Activated CD8-positive, alpha-beta memory T cell treated with anti-CD3 and anti-CD28 coated beads, Interleukin-2, amount 50 U/mL, for 48 hours (primary cell): Measurements from ENCODE around the gene ZBTB40.

Source experiments
- DNase-seq: peaks from one replicate; pipeline ENCODE4 v3.0.0-alpha.2; 2020

Gene ZBTB40, protein sequence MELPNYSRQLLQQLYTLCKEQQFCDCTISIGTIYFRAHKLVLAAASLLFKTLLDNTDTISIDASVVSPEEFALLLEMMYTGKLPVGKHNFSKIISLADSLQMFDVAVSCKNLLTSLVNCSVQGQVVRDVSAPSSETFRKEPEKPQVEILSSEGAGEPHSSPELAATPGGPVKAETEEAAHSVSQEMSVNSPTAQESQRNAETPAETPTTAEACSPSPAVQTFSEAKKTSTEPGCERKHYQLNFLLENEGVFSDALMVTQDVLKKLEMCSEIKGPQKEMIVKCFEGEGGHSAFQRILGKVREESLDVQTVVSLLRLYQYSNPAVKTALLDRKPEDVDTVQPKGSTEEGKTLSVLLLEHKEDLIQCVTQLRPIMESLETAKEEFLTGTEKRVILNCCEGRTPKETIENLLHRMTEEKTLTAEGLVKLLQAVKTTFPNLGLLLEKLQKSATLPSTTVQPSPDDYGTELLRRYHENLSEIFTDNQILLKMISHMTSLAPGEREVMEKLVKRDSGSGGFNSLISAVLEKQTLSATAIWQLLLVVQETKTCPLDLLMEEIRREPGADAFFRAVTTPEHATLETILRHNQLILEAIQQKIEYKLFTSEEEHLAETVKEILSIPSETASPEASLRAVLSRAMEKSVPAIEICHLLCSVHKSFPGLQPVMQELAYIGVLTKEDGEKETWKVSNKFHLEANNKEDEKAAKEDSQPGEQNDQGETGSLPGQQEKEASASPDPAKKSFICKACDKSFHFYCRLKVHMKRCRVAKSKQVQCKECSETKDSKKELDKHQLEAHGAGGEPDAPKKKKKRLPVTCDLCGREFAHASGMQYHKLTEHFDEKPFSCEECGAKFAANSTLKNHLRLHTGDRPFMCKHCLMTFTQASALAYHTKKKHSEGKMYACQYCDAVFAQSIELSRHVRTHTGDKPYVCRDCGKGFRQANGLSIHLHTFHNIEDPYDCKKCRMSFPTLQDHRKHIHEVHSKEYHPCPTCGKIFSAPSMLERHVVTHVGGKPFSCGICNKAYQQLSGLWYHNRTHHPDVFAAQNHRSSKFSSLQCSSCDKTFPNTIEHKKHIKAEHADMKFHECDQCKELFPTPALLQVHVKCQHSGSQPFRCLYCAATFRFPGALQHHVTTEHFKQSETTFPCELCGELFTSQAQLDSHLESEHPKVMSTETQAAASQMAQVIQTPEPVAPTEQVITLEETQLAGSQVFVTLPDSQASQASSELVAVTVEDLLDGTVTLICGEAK

DNA sequence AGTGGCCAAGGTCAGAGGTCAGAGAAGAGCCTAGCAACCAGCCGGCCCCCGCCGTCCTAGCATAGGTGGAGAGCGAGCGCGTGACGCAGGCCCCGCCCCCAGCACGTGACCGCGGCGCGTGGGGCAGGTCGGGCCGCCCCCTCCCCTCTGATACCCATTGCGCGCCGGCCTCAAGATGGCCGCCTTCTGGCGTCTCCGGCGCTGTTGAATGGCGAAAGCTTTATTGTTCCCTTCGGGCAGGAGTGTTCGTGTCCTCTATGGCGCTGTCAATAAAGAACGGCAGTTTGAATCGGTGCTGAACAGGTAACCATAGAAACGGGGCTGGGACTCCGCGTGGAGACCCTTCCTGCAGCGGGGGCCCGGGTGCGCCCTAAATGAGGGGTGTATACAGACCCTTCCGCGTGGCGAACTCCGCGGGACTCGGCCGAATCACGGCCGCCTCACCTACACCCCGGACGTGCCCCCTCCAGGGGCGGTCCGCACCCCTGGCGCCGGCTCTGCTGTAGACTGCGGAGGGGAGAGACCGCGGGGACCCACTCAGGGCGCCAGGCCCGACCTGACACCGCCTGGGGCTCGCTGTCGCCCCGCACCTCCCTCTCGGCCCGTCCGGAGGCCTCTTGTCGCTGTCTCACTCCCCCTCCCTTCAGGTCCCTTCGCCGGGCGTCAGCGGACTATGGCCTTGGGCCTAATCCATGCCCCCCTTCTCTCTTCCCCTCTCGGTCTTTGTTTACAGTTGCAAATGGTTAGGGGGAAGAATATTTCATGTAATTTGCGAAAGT is at the start of gene ZBTB40:
TSS of gene ZBTB40 (plus strand) at position 150 of the 779 bp plus-strand sequence. CDS start 38,098 bp downstream, outside the sequence.
- DNase-seq: peak; percentile 96

- DNase-seq: no peak
These were observed 49.1 kb upstream of the ZBTB40 start for GRCh38 chr1:22402356-22403053.

DNA sequence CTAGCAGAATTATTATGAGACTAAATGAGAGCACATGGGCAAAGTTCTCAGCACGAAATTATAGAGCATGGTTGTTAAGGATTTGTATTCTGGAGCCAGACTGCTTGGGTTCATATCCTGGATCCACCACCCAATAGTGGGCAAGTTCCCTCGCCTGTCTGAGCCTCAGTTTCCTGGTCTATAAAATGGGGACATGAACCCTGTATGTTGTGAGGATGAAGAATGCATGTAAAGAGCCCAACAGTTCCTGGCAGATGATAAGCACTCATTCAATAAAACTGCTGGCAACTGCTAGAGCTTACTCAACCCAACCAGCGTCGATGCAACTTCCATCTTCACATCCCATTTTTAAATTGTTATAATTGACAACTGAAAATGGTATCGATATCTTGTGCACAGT is 47.2 kb upstream of the ZBTB40 start:
- DNase-seq: no peak

- DNase-seq: no peak
These were observed 44.7 kb upstream of the ZBTB40 start for GRCh38 chr1:22406722-22407495.

DNA sequence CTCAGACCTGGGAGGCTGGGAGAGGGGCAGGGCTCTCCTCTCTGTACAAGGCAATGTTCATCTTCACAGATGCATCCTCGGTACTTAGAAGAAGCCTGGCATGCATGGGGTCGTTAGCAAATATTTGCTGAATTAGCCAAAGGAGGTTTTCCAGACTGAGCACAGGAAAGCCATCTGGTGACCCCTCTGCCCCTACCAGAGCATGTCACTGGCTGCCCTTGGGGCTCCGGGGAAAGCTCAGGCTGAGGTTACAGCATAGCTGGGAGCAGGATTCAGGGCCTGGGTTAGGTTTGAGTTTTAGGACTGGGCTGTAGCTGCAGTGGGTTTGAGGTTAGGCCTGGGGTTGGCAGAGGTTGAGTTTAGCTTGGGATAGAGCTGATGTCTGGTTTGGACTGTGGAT is 43.4 kb upstream of the ZBTB40 start:
- DNase-seq: no peak

GRCh38 chr1:22410401-22410800 is 41.2 kb upstream of the ZBTB40 start:
- no peak for DNase-seq

DNA sequence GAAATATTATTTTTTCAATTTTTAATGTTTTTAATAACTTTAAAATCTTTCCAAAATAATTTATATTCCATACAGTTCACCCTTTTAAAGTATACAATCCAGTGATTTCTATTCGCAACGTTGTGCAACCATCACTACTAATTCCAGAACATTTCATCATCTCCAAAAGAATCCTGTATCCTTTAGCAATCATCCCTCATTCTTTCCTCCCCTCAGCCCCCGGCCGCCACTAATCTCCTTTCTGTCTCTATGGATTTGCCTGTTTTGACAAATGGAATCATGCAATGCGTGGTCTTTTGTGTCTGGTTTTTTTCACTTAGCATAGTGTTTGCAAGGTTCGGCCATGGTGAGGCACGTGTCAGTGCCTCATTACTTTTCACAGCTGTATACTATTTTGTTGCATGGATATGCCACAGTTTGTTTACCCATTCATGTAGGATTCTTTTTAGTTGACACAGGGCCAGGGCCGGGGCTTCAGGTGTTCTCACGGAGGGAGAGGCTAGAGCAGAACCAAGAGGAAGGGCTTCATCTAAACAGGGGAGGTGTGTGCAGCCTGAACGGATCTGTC is 40.6 kb upstream of the ZBTB40 start:
- no peak for DNase-seq

- DNase-seq: no peak
These were observed 40.1 kb upstream of the ZBTB40 start for GRCh38 chr1:22411589-22411988.

DNA sequence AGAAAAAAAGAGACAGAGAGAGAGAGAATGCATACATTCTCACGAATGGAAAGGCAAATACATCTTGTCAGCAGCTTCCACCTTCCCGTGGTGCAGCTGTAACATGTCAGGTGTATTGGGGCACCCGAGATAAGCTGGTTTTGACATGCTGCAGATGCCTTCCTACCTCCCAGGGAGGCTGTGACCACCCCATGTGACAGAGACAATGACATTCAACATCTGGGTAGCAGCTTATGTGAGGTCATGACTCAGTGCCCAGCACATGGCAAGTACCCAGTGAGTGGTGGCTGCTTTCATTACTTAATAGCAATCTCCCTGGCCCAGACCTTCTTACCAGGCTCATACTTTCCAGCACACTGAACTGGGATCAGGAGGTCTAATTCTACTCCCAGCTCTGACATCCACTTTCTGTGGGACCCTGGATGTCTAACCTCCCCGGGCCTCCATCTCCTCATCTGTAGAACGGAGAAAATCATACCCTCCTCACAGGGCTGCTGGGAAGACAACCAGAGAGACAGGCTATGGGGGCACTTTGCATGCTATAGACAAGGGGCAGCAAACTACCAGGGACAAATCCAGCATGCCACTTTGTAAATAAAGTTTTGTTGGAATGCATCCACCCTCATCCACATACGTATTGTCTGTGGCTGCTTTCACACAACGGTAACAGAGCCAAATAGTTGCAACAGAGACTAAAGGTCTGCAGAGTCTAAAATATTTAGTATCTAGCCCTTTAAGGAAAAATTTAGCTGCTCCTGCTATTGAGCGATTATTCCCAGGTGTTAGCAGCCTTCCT is 38.5 kb upstream of the ZBTB40 start:
- DNase-seq: no peak

DNA sequence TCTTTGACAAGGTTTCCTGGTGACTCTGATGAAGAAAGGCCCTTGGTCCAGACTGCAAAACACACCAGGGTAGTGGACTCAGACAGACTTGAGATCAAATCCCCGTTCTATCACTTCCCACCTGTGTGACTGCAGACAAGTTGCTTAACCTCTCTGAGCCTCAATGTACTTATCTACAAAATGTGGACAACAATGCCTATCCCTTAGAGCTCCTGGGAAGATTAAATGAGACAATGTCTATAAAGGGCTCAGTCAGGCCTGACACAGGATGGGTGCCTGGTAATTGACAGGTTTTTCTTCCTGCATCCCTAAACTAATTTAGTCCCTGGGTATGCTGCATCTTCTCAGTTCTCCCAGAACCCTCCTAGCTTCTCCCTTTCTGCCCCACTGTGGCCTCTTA is 37.9 kb upstream of the ZBTB40 start:
- peak; percentile 2 for DNase-seq

GRCh38 chr1:22414244-22414751 is 37.4 kb upstream of the ZBTB40 start:
- DNase-seq: peak; percentile 28

- DNase-seq: no peak
These were observed 36.2 kb upstream of the ZBTB40 start for GRCh38 chr1:22415489-22415888.

- peak; percentile 90 for DNase-seq
These were observed 34.8 kb upstream of the ZBTB40 start for GRCh38 chr1:22416555-22417454.

DNA sequence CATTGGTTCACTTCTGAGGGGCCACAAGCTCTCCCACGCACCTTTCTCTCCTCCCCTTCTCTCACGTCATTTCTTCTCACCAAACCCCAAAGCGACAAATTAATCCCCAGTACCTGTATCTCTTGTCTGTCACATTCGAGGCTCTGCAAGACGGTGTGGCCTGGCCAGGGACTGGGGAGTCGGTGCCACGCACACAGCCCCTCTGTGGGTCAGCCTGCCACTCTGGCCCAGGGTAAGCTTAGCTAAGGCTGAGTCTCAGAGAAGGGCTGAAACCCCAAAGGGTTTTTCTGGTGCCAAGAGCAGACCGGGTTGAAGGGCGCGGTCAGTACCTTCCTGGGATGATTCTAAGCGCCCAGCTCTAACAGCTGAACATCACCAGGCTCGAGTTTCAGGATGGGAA is 34.2 kb upstream of the ZBTB40 start:
- no peak for DNase-seq

DNA sequence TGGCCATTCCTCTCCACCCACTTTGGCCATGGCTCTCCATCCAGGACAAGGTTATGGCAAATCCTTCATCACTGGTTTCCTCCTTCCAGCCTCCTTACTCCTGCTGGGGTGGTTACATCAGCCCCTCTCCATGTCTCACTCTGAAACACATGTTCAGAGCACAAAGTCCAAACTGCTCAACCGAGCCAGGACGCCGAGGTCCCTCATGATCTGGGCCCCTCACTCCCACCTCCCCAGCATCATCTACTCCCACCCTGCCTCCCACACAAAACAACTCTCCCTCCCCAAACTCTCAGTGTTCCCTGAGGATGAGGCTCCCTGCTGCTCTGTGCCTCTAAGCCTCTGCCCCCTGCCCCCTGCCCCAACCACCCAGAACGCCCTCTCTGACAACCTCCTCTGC is 33.3 kb upstream of the ZBTB40 start:
- no peak for DNase-seq

DNA sequence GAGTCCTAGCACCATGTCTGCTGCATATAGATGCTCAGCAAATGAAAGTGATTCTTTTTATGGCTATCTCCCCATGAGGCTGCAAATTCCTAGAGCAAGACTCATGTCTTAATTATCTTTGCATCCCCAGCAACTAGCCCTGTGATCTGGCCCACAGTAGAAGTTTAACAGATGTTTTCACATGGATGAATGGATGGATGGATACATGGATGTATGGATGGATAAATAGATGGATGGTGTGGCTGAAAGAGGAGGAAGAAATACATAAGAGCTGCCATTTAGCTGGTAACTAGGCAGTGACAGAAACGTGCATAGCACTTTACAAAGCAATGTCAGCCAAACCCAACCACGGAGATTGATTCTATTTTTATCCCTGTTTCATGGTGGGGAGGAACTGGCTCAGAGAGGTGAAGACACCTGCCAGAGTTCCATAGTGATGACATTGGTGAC is 32.7 kb upstream of the ZBTB40 start:
- no peak for DNase-seq

DNA sequence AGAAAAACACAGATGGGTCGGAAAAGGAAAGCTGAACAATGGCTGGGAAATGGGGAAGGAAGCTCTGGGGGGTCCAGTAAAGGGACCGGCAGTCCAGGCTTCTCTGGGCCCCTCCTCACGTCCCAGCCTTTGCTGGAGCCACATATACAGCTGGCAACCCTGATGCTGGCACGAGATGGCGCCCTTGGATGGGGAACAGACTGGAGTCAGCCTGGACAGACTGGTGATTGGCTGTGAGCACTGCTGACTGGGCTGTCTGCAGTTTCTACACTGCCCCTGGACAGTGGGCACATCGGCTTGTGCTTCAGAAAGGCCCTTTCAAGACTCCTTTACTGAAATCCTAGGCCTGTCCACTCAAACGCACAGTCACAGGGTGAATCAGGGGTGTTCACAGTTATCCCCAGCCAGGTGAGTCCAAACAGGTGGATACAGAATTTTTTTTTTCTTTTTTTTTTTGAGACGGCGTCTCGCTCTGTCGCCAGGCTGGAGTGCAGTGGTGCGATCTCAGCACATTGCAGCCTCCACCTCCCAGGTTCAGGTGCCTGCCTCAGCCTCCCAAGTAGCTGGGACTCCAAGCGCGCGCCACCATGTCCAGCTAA is 31.1 kb upstream of the ZBTB40 start:
- peak; percentile 78 for DNase-seq

GRCh38 chr1:22426781-22427180 is 24.9 kb upstream of the ZBTB40 start:
- no peak for DNase-seq
